ENCODE measurements around the gene MTIF2. TPM values are rescaled to one million over a fixed set of nuclear protein-coding genes. Genes with fewer than 3 reads are reported as not detected.

The MTIF2 gene, protein sequence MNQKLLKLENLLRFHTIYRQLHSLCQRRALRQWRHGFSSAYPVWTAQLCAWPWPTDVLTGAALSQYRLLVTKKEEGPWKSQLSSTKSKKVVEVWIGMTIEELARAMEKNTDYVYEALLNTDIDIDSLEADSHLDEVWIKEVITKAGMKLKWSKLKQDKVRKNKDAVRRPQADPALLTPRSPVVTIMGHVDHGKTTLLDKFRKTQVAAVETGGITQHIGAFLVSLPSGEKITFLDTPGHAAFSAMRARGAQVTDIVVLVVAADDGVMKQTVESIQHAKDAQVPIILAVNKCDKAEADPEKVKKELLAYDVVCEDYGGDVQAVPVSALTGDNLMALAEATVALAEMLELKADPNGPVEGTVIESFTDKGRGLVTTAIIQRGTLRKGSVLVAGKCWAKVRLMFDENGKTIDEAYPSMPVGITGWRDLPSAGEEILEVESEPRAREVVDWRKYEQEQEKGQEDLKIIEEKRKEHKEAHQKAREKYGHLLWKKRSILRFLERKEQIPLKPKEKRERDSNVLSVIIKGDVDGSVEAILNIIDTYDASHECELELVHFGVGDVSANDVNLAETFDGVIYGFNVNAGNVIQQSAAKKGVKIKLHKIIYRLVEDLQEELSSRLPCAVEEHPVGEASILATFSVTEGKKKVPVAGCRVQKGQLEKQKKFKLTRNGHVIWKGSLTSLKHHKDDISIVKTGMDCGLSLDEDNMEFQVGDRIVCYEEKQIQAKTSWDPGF
- 32.5 TPM for polyA plus RNA-seq (2013, experiment 1 of 4)
- 31.6 TPM for polyA plus RNA-seq (2013, experiment 2 of 4)
- 25.9 TPM for polyA plus RNA-seq (2013, experiment 3 of 4)
- 32.9 TPM for polyA plus RNA-seq (2013, experiment 4 of 4)

DNA sequence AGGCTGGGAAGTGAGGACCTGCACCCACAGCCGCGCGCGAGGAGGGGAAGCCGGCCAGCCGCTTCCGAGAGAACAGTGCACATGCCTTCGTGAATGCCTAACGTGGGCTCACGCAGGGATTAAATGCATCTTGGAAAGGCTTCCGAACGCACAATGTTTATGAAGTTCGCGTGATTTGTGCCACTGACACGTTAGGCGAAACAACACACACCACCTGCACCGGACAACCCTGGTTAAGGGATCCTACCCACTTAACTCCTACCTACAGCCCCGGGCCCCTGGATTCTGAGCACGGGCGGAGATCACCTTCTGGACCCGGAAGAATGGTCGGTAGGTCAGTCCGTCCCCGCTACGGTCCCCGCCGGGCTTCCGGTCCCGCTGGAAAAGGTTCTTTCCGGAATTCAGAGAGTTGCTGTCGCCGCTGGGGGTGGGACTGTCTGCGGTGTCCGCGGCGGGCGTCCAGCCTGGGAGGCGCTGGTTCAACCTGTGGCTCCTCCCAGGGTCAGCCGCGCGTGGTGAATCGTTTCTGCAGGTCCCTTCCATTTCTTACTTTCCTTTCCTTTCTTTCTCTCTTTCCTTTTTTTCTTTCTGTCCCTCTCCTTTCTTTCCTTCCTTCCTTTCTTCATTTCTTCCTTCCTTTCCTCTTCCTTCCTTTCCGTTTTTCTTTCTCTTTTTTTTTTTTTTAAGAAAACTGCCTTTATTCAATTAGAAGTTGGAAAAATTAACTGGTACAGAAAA lies at the start of gene MTIF2:
MTIF2 (minus strand) TSS at position 325 of the 738 bp plus-strand sequence. CDS start 5,373 bp downstream, outside the sequence.
- H3K27me3 ChIP-seq (ENCODE audit: control insufficient read depth, insufficient read depth, low read length, poor library complexity, severe bottlenecking) = no peaks in the 10 kb centered on the region
- H3K4me3 ChIP-seq (ENCODE audit: insufficient read depth, low read depth, low read length) = peak within 1 kb of the TSS; percentile 95
- peaks cover 10% of the 10 kb centered on the region for H3K4me1 ChIP-seq (ENCODE audit: control insufficient read depth, insufficient read depth, low read length)
- H3K9me3 ChIP-seq (ENCODE audit: control insufficient read depth, low read length) = no peaks in the 10 kb centered on the region
- WGBS, 2 experiments = 0% methylated on average over 42 of the region's 43 CpGs
- peak within 1 kb of the TSS; percentile 63 for H3K27ac ChIP-seq (ENCODE audit: insufficient read depth, low read depth, low read length, poor library complexity, severe bottlenecking)
- H3K36me3 ChIP-seq (ENCODE audit: control insufficient read depth, insufficient read depth, low read length) = no peaks in the 10 kb centered on the region

DNA sequence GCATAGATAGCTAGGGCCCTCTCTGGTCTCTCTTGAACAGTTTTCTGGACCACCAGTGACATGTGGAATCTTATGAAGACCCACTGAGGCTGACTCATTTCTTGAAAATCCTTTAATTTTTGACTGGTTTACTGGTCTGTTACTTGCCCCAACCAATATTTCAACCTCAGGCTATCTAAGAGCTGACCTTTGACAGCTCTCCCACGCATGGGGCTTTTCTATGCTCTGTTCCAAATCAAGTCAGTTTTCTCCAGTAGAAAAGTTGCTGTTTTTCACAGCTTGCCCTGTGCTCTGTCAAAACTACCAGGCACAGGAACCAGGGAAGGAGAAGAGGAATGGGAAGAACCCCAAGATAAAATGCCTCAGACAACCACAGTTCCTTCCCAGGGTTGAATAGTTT lies 46.0 kb upstream of the MTIF2 start:
- H3K27ac ChIP-seq (ENCODE audit: insufficient read depth, low read depth, low read length, poor library complexity, severe bottlenecking) = no peak overlapping the region
- 92 to 97% methylated on average over 1 of the region's 1 CpG for WGBS, 2 experiments
- H3K4me1 ChIP-seq (ENCODE audit: control insufficient read depth, insufficient read depth, low read length) = no peaks in the 10 kb centered on the region
- no peaks in the 10 kb centered on the region for H3K27me3 ChIP-seq (ENCODE audit: control insufficient read depth, insufficient read depth, low read length, poor library complexity, severe bottlenecking)
- H3K9me3 ChIP-seq (ENCODE audit: control insufficient read depth, low read length) = no peaks in the 10 kb centered on the region
- peaks cover 34% of the 10 kb centered on the region for H3K36me3 ChIP-seq (ENCODE audit: control insufficient read depth, insufficient read depth, low read length)
- no peak overlapping the region for H3K4me3 ChIP-seq (ENCODE audit: insufficient read depth, low read depth, low read length)

DNA sequence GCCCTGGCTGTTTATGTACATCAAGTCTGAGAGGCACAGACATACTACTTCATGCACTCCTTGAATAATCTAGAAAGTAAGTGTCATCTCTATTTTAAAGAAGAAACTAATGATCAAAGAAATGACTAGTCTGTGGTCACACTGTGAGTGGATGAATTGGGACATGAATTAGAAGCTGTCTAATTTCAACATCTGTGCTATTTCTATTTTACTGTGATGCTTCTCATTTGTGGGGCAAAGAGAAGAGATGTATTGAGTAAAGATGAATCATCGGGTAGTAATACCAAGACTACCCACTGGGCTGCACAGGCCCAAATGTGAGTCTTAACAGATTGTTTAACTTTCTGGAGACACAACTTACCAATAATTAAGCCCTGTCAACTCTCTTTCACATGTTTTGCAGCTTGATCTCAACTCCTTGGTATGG lies 42.4 kb upstream of the MTIF2 start:
- Histone ChIP-seq H3K9me3 (ENCODE audit: control insufficient read depth, low read length) (no peaks in the 10 kb centered on the region), H3K4me1 (ENCODE audit: control insufficient read depth, insufficient read depth, low read length) (no peaks in the 10 kb centered on the region), H3K27ac (ENCODE audit: insufficient read depth, low read depth, low read length, poor library complexity, severe bottlenecking) (no peak overlapping the region), H3K36me3 (ENCODE audit: control insufficient read depth, insufficient read depth, low read length) (peaks cover 39% of the 10 kb centered on the region), H3K27me3 (ENCODE audit: control insufficient read depth, insufficient read depth, low read length, poor library complexity, severe bottlenecking) (no peaks in the 10 kb centered on the region), H3K4me3 (ENCODE audit: insufficient read depth, low read depth, low read length) (no peak overlapping the region)
- WGBS, 2 experiments = 95 to 100% methylated on average over 1 of the region's 1 CpG

DNA sequence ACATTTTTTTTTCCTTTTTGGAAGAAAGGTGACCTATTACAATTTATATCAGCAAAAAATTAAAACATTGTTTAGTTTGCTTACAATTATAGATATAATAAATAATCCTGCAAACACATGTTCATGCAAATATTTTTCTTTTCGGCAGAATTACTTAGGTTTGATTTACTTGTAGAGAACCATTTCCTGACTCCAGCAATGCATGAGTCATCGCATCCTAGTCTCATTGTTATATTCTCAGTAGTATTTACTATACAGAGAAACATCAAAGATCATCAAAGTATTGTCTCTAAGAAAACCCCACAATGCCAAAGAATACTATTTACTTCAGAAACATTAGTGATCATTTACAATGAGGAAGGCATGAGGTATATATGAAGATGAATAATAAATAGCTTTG lies 40.4 kb upstream of the MTIF2 start:
- Histone ChIP-seq H3K27me3 (ENCODE audit: control insufficient read depth, insufficient read depth, low read length, poor library complexity, severe bottlenecking) (no peaks in the 10 kb centered on the region), H3K27ac (ENCODE audit: insufficient read depth, low read depth, low read length, poor library complexity, severe bottlenecking) (no peak overlapping the region), H3K36me3 (ENCODE audit: control insufficient read depth, insufficient read depth, low read length) (peaks cover 31% of the 10 kb centered on the region), H3K4me3 (ENCODE audit: insufficient read depth, low read depth, low read length) (no peak overlapping the region), H3K4me1 (ENCODE audit: control insufficient read depth, insufficient read depth, low read length) (no peaks in the 10 kb centered on the region), H3K9me3 (ENCODE audit: control insufficient read depth, low read length) (no peaks in the 10 kb centered on the region)
- WGBS, 2 experiments = 97 to 100% methylated on average over 1 to 2 of the region's 2 CpGs

DNA sequence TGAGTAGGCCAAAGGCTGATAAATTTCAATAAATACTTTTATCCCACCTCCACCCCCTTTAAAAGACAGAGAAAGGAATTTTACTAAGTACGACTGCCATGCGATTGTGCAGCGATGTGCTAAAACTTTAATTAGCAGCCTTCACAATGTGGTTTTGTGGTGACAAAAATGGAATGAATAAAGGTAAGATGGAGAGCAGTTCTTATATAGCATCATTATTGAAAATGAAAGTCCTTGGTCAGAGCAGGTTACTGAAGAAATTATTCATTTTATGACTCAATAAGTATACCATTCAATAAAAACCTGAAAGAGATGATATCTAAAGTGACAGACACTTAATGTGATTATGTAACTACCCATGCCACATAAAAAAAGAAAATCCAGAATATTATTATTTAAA lies 33.2 kb upstream of the MTIF2 start:
- WGBS, 2 experiments = 100% methylated on average over 3 of the region's 3 CpGs
- H3K27me3 ChIP-seq (ENCODE audit: control insufficient read depth, insufficient read depth, low read length, poor library complexity, severe bottlenecking) = no peaks in the 10 kb centered on the region
- no peak overlapping the region for H3K4me3 ChIP-seq (ENCODE audit: insufficient read depth, low read depth, low read length)
- H3K36me3 ChIP-seq (ENCODE audit: control insufficient read depth, insufficient read depth, low read length) = peaks cover 18% of the 10 kb centered on the region
- H3K9me3 ChIP-seq (ENCODE audit: control insufficient read depth, low read length) = no peaks in the 10 kb centered on the region
- no peaks in the 10 kb centered on the region for H3K4me1 ChIP-seq (ENCODE audit: control insufficient read depth, insufficient read depth, low read length)
- no peak overlapping the region for H3K27ac ChIP-seq (ENCODE audit: insufficient read depth, low read depth, low read length, poor library complexity, severe bottlenecking)

DNA sequence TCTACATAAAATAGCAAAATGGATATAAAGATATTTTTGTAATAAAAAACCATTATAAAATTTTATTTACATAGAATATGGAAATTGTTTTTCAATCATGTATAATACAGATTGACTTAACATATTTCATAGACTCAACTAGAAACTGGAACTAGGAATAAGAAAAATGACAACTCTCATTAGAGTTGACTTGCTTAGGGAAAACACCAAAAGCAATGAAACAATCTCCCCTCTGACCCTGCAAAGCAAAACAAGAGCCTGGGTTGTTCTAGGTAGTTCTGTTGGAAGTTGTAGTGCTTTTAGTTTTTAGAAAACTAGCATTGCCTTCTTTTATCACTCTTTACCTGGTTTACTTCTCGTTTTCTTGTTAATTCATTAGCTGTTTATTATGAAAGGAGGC lies 32.2 kb upstream of the MTIF2 start:
- Histone ChIP-seq H3K9me3 (ENCODE audit: control insufficient read depth, low read length) (no peaks in the 10 kb centered on the region), H3K36me3 (ENCODE audit: control insufficient read depth, insufficient read depth, low read length) (peaks cover 19% of the 10 kb centered on the region), H3K4me1 (ENCODE audit: control insufficient read depth, insufficient read depth, low read length) (no peaks in the 10 kb centered on the region), H3K4me3 (ENCODE audit: insufficient read depth, low read depth, low read length) (no peak overlapping the region), H3K27ac (ENCODE audit: insufficient read depth, low read depth, low read length, poor library complexity, severe bottlenecking) (no peak overlapping the region), H3K27me3 (ENCODE audit: control insufficient read depth, insufficient read depth, low read length, poor library complexity, severe bottlenecking) (no peaks in the 10 kb centered on the region)
- no CpG with 5 or more reads among the region's 1 CpG for WGBS, 2 experiments

DNA sequence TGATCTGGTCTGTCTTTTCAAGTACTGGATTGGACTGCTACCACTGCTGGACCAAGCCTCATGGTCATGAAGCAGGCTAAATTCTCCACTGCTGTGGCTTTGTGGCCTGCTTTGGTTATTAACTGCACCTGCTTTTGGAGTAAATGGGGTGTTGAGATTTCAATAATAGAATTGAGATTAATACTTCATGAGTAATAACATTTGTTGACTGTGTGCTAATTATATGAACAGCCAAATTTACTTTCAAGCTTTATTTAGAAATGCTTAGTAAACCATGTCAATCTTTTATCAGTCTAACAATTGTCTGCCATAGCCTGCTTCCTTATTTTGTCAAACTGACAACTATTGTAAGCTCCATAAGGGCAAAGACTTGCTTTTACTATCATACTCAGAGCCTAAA lies 27.4 kb upstream of the MTIF2 start:
- Histone ChIP-seq H3K4me3 (ENCODE audit: insufficient read depth, low read depth, low read length) (no peak overlapping the region), H3K9me3 (ENCODE audit: control insufficient read depth, low read length) (no peaks in the 10 kb centered on the region), H3K27me3 (ENCODE audit: control insufficient read depth, insufficient read depth, low read length, poor library complexity, severe bottlenecking) (no peaks in the 10 kb centered on the region), H3K4me1 (ENCODE audit: control insufficient read depth, insufficient read depth, low read length) (no peaks in the 10 kb centered on the region), H3K36me3 (ENCODE audit: control insufficient read depth, insufficient read depth, low read length) (peaks cover 36% of the 10 kb centered on the region), H3K27ac (ENCODE audit: insufficient read depth, low read depth, low read length, poor library complexity, severe bottlenecking) (no peak overlapping the region)

DNA sequence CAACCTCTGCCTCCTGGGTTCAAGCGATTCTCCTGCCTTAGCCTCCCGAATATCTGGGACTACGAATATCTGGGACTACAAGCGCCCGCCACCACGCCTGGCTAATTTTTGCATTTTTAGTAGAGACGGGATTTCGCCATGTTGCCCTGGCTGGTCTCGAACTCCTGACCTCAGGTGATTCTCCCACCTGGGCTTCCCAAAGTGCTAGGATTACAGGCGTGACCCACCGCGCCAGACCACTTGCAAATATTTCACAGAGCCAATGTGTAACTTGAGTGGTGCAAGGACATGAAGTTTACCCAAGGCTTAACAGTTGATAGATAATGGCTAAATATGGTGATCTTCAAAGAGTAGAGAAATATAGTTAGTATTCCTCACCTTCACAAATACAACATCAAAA lies 14.1 kb upstream of the MTIF2 start:
- Histone ChIP-seq H3K9me3 (ENCODE audit: control insufficient read depth, low read length) (no peaks in the 10 kb centered on the region), H3K4me1 (ENCODE audit: control insufficient read depth, insufficient read depth, low read length) (peaks cover 5% of the 10 kb centered on the region), H3K27ac (ENCODE audit: insufficient read depth, low read depth, low read length, poor library complexity, severe bottlenecking) (no peak overlapping the region), H3K36me3 (ENCODE audit: control insufficient read depth, insufficient read depth, low read length) (no peaks in the 10 kb centered on the region), H3K27me3 (ENCODE audit: control insufficient read depth, insufficient read depth, low read length, poor library complexity, severe bottlenecking) (no peaks in the 10 kb centered on the region), H3K4me3 (ENCODE audit: insufficient read depth, low read depth, low read length) (no peak overlapping the region)
- WGBS, 2 experiments = 91 to 96% methylated on average over 12 of the region's 12 CpGs

DNA sequence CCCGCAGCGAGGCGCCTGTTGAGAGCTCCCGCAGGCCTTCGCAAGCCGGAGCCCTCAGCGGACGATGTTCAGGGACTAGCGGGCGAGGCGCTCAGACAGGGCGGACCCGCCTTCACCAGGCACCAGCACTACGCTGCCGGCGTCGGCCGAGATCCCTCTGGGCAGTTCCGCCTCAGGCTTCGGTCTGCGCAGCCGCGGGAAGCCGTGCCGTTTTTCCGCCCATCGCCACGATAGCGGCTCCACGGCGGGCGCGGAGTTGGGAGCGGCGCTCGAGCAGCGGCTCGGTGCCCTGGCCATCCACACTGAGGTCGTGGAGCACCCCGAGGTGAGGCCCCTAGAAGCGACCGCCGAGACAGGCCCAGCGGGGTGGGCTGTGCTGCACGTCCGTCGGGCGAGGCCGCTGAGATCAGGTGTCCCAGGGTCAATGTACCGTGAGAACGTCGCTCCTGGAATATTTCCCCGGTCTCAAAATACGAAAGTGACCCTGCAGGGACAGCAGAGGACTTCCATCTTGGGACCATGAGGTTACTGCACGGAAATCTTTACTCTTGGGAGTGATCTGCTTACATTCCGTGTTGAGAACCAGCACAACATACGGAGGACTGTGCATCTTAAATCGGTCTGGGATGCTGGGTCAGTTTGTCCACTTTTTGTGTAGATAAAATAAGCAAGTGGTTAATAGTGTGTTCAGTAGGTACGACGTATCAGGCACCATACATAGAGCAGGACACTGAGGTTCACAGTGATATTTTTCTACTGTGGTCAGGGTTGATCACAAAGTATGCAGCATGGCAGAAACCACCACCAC lies 13.3 kb upstream of the MTIF2 start:
- WGBS, 2 experiments = 23% methylated on average over 60 of the region's 60 CpGs
- no peaks in the 10 kb centered on the region for H3K27me3 ChIP-seq (ENCODE audit: control insufficient read depth, insufficient read depth, low read length, poor library complexity, severe bottlenecking)
- peaks cover 5% of the 10 kb centered on the region for H3K4me1 ChIP-seq (ENCODE audit: control insufficient read depth, insufficient read depth, low read length)
- H3K9me3 ChIP-seq (ENCODE audit: control insufficient read depth, low read length) = no peaks in the 10 kb centered on the region
- H3K36me3 ChIP-seq (ENCODE audit: control insufficient read depth, insufficient read depth, low read length) = no peaks in the 10 kb centered on the region
- no peak overlapping the region for H3K27ac ChIP-seq (ENCODE audit: insufficient read depth, low read depth, low read length, poor library complexity, severe bottlenecking)
- H3K4me3 ChIP-seq (ENCODE audit: insufficient read depth, low read depth, low read length) = peak overlapping the region; percentile 51

Data from ectodermal cell (in vitro differentiated cells).